Astrocyte of the spinal cord (primary cell): ENCODE data around the gene DUSP1.
A peak's percentile ranks its signal among the peaks of the same experiment; 100 is the strongest.

ENCODE experiments used
- DNase-seq: peaks from one replicate; pipeline ENCODE4 v3.0.0; 2011; ENCODE audit warnings: low read depth, low spot score
- H3K4me3 ChIP-seq: 2 replicates; pipeline ENCODE4 v1.5.1; 2011; ENCODE audit warnings: low read depth, mild to moderate bottlenecking, low read length, moderate library complexity
- CTCF ChIP-seq: IDR thresholded peaks from 2 replicates; pipeline ENCODE4 v1.5.1; 2012; ENCODE audit warnings: low read depth, mild to moderate bottlenecking, low read length, inconsistent platforms
- in situ Hi-C: cut with HindIII; loops from 2 replicates; pipeline ENCODE4 v1.10.0; 2017; ENCODE audit warnings: low sequenced_read_pairs

Gene DUSP1

GRCh38 chr5:172733974-172734346, 37.0 kb downstream of the DUSP1 start:
- TF ChIP-seq CTCF = no peak
- in situ Hi-C loops = no loop called here

GRCh38 chr5:172733131-172733973, 37.6 kb downstream of the DUSP1 start:
- no peak overlapping the region for H3K4me3 ChIP-seq
- peak; percentile 96 for DNase-seq
- TF ChIP-seq CTCF = no peak
- in situ Hi-C loops = no loop called here

More at GRCh38 chr5:172733974-172734346, 37.0 kb downstream of the DUSP1 start:
- no peak overlapping the region for H3K4me3 ChIP-seq
- no peak for DNase-seq

- no peak overlapping the region for H3K4me3 ChIP-seq
- TF ChIP-seq CTCF = no peak
- no peak for DNase-seq
- in situ Hi-C loops = no loop called here
These were observed 38.7 kb downstream of the DUSP1 start for GRCh38 chr5:172732201-172732865.

- no peak for TF ChIP-seq CTCF
- no peak overlapping the region for H3K4me3 ChIP-seq
- DNase-seq = no peak
- in situ Hi-C loops = no loop called here
These were observed 39.3 kb downstream of the DUSP1 start for GRCh38 chr5:172731680-172732074.

- H3K4me3 ChIP-seq = no peak overlapping the region
- in situ Hi-C loops = no loop called here
- DNase-seq = no peak
- TF ChIP-seq CTCF = no peak
These were observed 39.9 kb downstream of the DUSP1 start for GRCh38 chr5:172730981-172731679.

- no peak overlapping the region for H3K4me3 ChIP-seq
- in situ Hi-C loops = no loop called here
- no peak for TF ChIP-seq CTCF
- DNase-seq = no peak
These were observed 40.8 kb downstream of the DUSP1 start for GRCh38 chr5:172730222-172730621.
